Panc1 (cell line): ENCODE data around the gene GC. TPM values are rescaled to one million over a fixed set of nuclear protein-coding genes. Genes with fewer than 3 reads are reported as not detected.
A peak's percentile ranks its signal among the peaks of the same experiment; 100 is the strongest.
"Not testable (repeated sequence)": the region's sequence is repeated elsewhere in the genome, so short reads cannot be mapped to it uniquely, and the experiment has no call there.

Source experiments
- ATAC-seq: fragments of 200-7000 bp; cut with Tn5 transposase; 2 replicates; pipeline ENCODE4 v1.9.1; 2020; ENCODE audit warnings: mild to moderate bottlenecking, moderate library complexity
- BruUV-seq: library from RNA; stranded (reverse); fragments of 400-500 nt; replicated peaks from 2 replicates; lab custom pipeline; 2021; lab: Mats Ljungman, UMichigan
- CTCF ChIA-PET: fragments of 300-600 bp; sonication (Branson Sonifier 250); formaldehyde crosslinking; loops from one replicate; lab custom pipeline; 2022; ENCODE audit warnings: antibody characterized with exemption; lab: Charles Lee
- POLR2A ChIA-PET: fragments of 300-600 bp; sonication (Branson Sonifier 250); formaldehyde crosslinking; loops from one replicate; lab custom pipeline; 2022; ENCODE audit warnings: antibody characterized with exemption; lab: Charles Lee
- DNase-seq: peaks from one replicate; pipeline ENCODE4 v3.0.0-alpha.2; 2010; ENCODE audit warnings: low read depth, low spot score
- H3K27ac ChIP-seq: 2 replicates; pipeline ENCODE4 v1.5.1; 2011; ENCODE audit warnings: mild to moderate bottlenecking, low read length, inconsistent platforms
- H3K27me3 ChIP-seq: fragments of 200-500 bp; sonication (Bioruptor generic); 2 replicates; pipeline ENCODE4 v1.6.0; 2014; ENCODE audit warnings: low read length, inconsistent platforms; ENCODE audit not compliant: control insufficient read depth, insufficient read depth
- H3K36me3 ChIP-seq: fragments of 200-500 bp; sonication (Bioruptor generic); 2 replicates; pipeline ENCODE4 v1.5.1; 2014; ENCODE audit warnings: inconsistent platforms, mild to moderate bottlenecking, low read length, moderate library complexity; ENCODE audit not compliant: control insufficient read depth, insufficient read depth
- H3K4me1 ChIP-seq: 2 replicates; pipeline ENCODE4 v1.5.1; 2011; ENCODE audit warnings: inconsistent platforms, mild to moderate bottlenecking, low read length, moderate library complexity; ENCODE audit not compliant: control insufficient read depth, insufficient read depth
- H3K4me3 ChIP-seq, 2 experiments: 2 replicates each; pipeline ENCODE4 v1.5.1; 2011 to 2012; ENCODE audit warnings: low read depth in 2 of 2, low read length in 2 of 2, mild to moderate bottlenecking in 2 of 2, inconsistent platforms in 1 of 2, moderate library complexity in 1 of 2
- H3K9me3 ChIP-seq: fragments of 200-500 bp; sonication (Bioruptor generic); 2 replicates; pipeline ENCODE4 v1.5.1; 2014; ENCODE audit warnings: low read depth, mild to moderate bottlenecking, inconsistent platforms, low read length, moderate library complexity; ENCODE audit not compliant: control insufficient read depth, insufficient read depth
- POLR2AphosphoS5 ChIP-seq: IDR thresholded peaks from 2 replicates; pipeline ENCODE4 v1.6.1; 2012; ENCODE audit warnings: mild to moderate bottlenecking, low read depth, low read length, moderate library complexity
- SIN3A ChIP-seq: IDR thresholded peaks from 2 replicates; pipeline ENCODE4 v1.6.1; 2012; ENCODE audit warnings: low read depth, mild to moderate bottlenecking, low read length, moderate library complexity, borderline replicate concordance; ENCODE audit not compliant: insufficient read depth
- TCF7L2 ChIP-seq: IDR thresholded peaks from 2 replicates; pipeline ENCODE4 v1.6.1; 2011; ENCODE audit warnings: mild to moderate bottlenecking, low read depth, low read length, inconsistent platforms
- in situ Hi-C: cut with HindIII; loops from 2 replicates; pipeline ENCODE4 v1.10.0; 2016; ENCODE audit warnings: low sequenced_read_pairs, low pct_unique_long_range_greater_than_20kb
- intact Hi-C: fragments of 100-400 bp; cut with micrococcal nuclease; formaldehyde crosslinking; loops from one replicate; pipeline ENCODE4 v1.10.0; 2022; ENCODE audit not compliant: unreplicated experiment
- total RNA-seq: library from RNA; stranded (reverse); gene quantifications from one replicate; pipeline ENCODE4 v1.2.1, GENCODE V29; 2021; ENCODE audit not compliant: unreplicated experiment
- TF ChIP-seq, protein P1 (sequence below): fragments of 450-650 bp; IDR thresholded peaks from 2 replicates; pipeline ENCODE4 v1.5.1; 2017; ENCODE audit warnings: mild to moderate bottlenecking
- TF ChIP-seq, protein P2 (sequence below), 2 experiments: IDR thresholded peaks; 2 replicates each; pipeline ENCODE4 v1.6.1; 2011 to 2012; ENCODE audit warnings: low read depth in 2 of 2, control low read depth in 1 of 2, low read length in 1 of 2, mild to moderate bottlenecking in 1 of 2, moderate library complexity in 1 of 2; ENCODE audit not compliant: insufficient read depth in 1 of 2

The GC gene
- total RNA-seq, 1 experiment from 2014 or later, result 0.31 TPM

DNA sequence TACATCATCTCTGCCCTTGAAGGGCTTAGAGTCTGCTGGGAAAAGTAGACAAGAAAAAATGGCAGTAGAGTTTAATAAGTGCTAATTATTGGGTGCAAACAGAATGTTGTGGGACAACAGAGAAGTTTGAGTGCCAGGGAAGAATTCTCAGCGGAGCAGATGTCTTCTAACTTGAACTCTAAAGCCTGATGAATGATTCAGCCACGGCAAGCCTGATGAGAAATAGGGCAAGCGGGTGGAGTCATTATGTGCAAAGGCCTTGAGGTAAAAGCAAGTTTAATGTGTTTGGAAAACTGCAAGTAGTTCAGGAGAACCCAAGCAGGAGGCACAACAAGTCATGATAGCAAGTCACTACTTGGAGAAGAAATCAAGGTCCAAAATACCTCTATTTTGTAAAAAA, 37.5 kb downstream of the GC start:
- BruUV-seq, result no TSS peak
- in situ Hi-C loops, result no loop called here

DNA sequence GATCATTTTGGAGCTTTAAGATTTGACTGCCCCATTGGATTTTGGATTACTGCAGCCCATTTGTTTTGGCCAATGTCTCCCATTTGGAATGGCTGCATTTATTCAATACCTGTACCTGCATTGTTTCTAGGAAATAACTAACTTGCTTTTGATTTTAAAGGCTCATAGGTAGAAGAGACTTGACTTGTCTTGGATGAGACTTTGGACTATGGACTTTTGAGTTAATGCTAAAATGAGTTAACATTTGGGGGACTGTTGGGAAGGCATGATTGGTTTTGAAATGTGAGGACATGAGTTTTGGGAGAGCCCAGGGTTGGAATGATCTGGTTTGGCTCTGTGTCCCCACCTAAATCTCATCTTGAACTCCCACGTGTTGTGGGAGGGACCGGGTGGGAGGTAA, 45.1 kb downstream of the GC start:
- CTCF ChIA-PET, H3K27ac ChIP-seq, intact Hi-C loops, H3K27me3 ChIP-seq, ATAC-seq, POLR2A ChIA-PET, H3K4me3 ChIP-seq, in situ Hi-C loops, DNase-seq, H3K4me1 ChIP-seq, BruUV-seq, H3K9me3 ChIP-seq, H3K36me3 ChIP-seq: not testable (repeated sequence)

More for the DNA sequence above, 37.5 kb downstream of the GC start:
- CTCF ChIA-PET, result no interaction called here
- no peaks in the 10 kb centered on the region for H3K36me3 ChIP-seq
- intact Hi-C loops, result no loop called here
- ATAC-seq (no peak), DNase-seq (no peak)
- H3K4me1 ChIP-seq, result no peaks in the 10 kb centered on the region
- no peaks in the 10 kb centered on the region for H3K9me3 ChIP-seq
- POLR2A ChIA-PET, result no interaction called here
- H3K27me3 ChIP-seq, result no peaks in the 10 kb centered on the region
- H3K4me3 ChIP-seq, result no peak overlapping the region
- TF ChIP-seq, protein P1, sequence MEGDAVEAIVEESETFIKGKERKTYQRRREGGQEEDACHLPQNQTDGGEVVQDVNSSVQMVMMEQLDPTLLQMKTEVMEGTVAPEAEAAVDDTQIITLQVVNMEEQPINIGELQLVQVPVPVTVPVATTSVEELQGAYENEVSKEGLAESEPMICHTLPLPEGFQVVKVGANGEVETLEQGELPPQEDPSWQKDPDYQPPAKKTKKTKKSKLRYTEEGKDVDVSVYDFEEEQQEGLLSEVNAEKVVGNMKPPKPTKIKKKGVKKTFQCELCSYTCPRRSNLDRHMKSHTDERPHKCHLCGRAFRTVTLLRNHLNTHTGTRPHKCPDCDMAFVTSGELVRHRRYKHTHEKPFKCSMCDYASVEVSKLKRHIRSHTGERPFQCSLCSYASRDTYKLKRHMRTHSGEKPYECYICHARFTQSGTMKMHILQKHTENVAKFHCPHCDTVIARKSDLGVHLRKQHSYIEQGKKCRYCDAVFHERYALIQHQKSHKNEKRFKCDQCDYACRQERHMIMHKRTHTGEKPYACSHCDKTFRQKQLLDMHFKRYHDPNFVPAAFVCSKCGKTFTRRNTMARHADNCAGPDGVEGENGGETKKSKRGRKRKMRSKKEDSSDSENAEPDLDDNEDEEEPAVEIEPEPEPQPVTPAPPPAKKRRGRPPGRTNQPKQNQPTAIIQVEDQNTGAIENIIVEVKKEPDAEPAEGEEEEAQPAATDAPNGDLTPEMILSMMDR, result no peak
- TF ChIP-seq, protein P2, sequence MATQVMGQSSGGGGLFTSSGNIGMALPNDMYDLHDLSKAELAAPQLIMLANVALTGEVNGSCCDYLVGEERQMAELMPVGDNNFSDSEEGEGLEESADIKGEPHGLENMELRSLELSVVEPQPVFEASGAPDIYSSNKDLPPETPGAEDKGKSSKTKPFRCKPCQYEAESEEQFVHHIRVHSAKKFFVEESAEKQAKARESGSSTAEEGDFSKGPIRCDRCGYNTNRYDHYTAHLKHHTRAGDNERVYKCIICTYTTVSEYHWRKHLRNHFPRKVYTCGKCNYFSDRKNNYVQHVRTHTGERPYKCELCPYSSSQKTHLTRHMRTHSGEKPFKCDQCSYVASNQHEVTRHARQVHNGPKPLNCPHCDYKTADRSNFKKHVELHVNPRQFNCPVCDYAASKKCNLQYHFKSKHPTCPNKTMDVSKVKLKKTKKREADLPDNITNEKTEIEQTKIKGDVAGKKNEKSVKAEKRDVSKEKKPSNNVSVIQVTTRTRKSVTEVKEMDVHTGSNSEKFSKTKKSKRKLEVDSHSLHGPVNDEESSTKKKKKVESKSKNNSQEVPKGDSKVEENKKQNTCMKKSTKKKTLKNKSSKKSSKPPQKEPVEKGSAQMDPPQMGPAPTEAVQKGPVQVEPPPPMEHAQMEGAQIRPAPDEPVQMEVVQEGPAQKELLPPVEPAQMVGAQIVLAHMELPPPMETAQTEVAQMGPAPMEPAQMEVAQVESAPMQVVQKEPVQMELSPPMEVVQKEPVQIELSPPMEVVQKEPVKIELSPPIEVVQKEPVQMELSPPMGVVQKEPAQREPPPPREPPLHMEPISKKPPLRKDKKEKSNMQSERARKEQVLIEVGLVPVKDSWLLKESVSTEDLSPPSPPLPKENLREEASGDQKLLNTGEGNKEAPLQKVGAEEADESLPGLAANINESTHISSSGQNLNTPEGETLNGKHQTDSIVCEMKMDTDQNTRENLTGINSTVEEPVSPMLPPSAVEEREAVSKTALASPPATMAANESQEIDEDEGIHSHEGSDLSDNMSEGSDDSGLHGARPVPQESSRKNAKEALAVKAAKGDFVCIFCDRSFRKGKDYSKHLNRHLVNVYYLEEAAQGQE (IDR thresholded peaks at IDR 0.05; ENCODE audit: insufficient read depth in 1 of 2, low read depth in 2 of 2, low read length in 1 of 2), result no peak
- TF ChIP-seq POLR2AphosphoS5 (no peak), TCF7L2 (no peak), SIN3A (no peak)
- H3K27ac ChIP-seq, result no peak overlapping the region

DNA sequence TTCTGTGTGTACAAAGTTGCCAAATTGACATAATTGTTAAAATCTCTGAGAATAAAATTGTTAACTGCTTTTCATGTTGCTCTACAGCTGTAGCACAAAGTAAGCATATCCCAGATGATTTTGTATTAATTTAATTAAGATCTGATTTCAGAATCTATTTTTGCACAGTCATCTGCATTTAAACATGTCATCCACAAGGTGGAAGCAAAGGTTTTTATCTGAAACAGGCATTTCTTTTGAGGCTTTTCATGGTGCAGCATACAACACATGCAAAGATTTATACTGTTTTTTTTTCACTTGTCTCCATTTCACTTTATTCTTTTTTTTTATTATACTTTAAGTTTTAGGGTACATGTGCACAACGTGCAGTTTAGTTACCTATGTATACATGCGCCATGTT, 51.2 kb downstream of the GC start:
- DNase-seq, result no peak
- H3K9me3 ChIP-seq, result no peaks in the 10 kb centered on the region
- ChIA-PET POLR2A (no interaction called here), CTCF (interaction anchor here (0.7 kb wide), 1 partner anchor 1415 kb away, joined by 3 read pairs; no protein-coding TSS in a partner anchor)
- H3K27me3 ChIP-seq, result no peaks in the 10 kb centered on the region
- TF ChIP-seq POLR2AphosphoS5, result no peak
- TF ChIP-seq SIN3A, result no peak
- TF ChIP-seq, protein P2 (IDR thresholded peaks at IDR 0.05; ENCODE audit: insufficient read depth in 1 of 2, low read depth in 2 of 2, low read length in 1 of 2), result no peak
- no peak for TF ChIP-seq TCF7L2
- TF ChIP-seq, protein P1, result peak; percentile 37; the same call in 1 of the 2 replicates
- BruUV-seq, result no TSS peak
- ATAC-seq, result no peak
- H3K4me1 ChIP-seq, result no peaks in the 10 kb centered on the region
- H3K4me3 ChIP-seq, result no peak overlapping the region
- no peak overlapping the region for H3K27ac ChIP-seq
- in situ Hi-C loops (no loop called here), intact Hi-C loops (loop anchor here (5.0 kb wide), 2 partner anchors 555 to 570 kb away; no protein-coding TSS in a partner anchor)
- no peaks in the 10 kb centered on the region for H3K36me3 ChIP-seq
